A673 (cell line): ENCODE results near the gene KIF26B.

Experiments
- CTCF ChIP-seq: fragments of 300-800, 200-600 bp; sonication (generic); conservative IDR thresholded peaks from 2 replicates; pipeline ENCODE4 v1.5.1; 2017; ENCODE audit warnings: low read depth, mild to moderate bottlenecking, antibody characterized with exemption, low read length, moderate library complexity, mixed read lengths
- EZH2 ChIP-seq: fragments of 200-600 bp; sonication (generic); IDR thresholded peaks from 2 replicates; pipeline ENCODE4 v1.6.1; 2017; ENCODE audit warnings: borderline replicate concordance, low read depth, mild to moderate bottlenecking, mixed read lengths, antibody characterized with exemption, low read length; ENCODE audit not compliant: poor library complexity, severe bottlenecking

GRCh38 chr1:245590726-245591125 lies 435.9 kb downstream of the KIF26B start:
- no peak for TF ChIP-seq CTCF
- TF ChIP-seq EZH2 = no peak
